ENCODE data around the gene PACSIN1. TPM values are rescaled to one million over a fixed set of nuclear protein-coding genes. Genes with fewer than 3 reads are reported as not detected.

Gene PACSIN1
- total RNA-seq, 1 experiment from 2014 or later: 7.0 TPM

- Histone ChIP-seq H3K56ac (ENCODE audit: insufficient read length, low read depth, low read length) (no peak overlapping the region), H3K9ac (ENCODE audit: extremely low read depth, insufficient read length, low read length) (no peak overlapping the region), H2BK120ac (ENCODE audit: low read depth, low read length, poor library complexity, severe bottlenecking) (no peak overlapping the region), H2BK15ac (ENCODE audit: low read depth, low read length) (no peak overlapping the region), H4K20me1 (ENCODE audit: control insufficient read depth, insufficient read depth, insufficient read length) (no peaks in the 10 kb centered on the region), H4K5ac (ENCODE audit: insufficient read length, low read depth, low read length) (no peak overlapping the region), H3K79me2 (ENCODE audit: insufficient read depth, low read length) (no peaks in the 10 kb centered on the region), H3K18ac (ENCODE audit: insufficient read length, low read depth, low read length) (no peak overlapping the region), H3K23ac (ENCODE audit: insufficient read length, low read depth, low read length) (no peak overlapping the region), H4K8ac (replicated peaks; ENCODE audit: insufficient read length, low read depth, low read length) (no peak overlapping the region), H3K4me1 (ENCODE audit: insufficient read depth, low read length) (no peaks in the 10 kb centered on the region), H2BK5ac (ENCODE audit: insufficient read length, low read length) (no peak overlapping the region), H3K4me2 (ENCODE audit: insufficient read depth, insufficient read length, low read length) (no peak overlapping the region), H3K23me2 (ENCODE audit: insufficient read length, low read depth, low read length, poor library complexity, severe bottlenecking) (no peaks in the 10 kb centered on the region), H3K14ac (ENCODE audit: insufficient read depth, low read length) (no peak overlapping the region), H3K9me3 (ENCODE audit: control insufficient read depth, low read depth, low read length) (no peaks in the 10 kb centered on the region), H3K27ac (ENCODE audit: insufficient read length, low read depth, low read length) (no peak overlapping the region), H2AFZ (ENCODE audit: low read length) (no peak overlapping the region), H3K79me1 (ENCODE audit: insufficient read depth, low read depth, low read length, poor library complexity, severe bottlenecking) (no peaks in the 10 kb centered on the region), H2BK12ac (ENCODE audit: insufficient read length, low read depth, low read length) (no peak overlapping the region), H2BK20ac (ENCODE audit: low read depth, low read length, poor library complexity, severe bottlenecking) (no peak overlapping the region), H4K91ac (ENCODE audit: insufficient read length, low read depth, low read length) (no peak overlapping the region), H3K4ac (ENCODE audit: low read depth, low read length) (no peak overlapping the region), H2AK5ac (ENCODE audit: insufficient read length, low read length) (no peak overlapping the region), H3T11ph (ENCODE audit: low read length) (no peak overlapping the region), H3K27me3 (ENCODE audit: insufficient read depth, low read length) (no peaks in the 10 kb centered on the region)
- TF ChIP-seq CTCF (conservative IDR thresholded peaks at IDR 0.05): no peak
- Mint-ChIP-seq H3K9me3 (no peaks in the 10 kb centered on the region), H3K27ac (no peak overlapping the region), H3K4me1 (peaks cover 8 to 41% of the 10 kb centered on the region in 2 experiments), H3K4me3 (no peak overlapping the region), H3K36me3 (ENCODE audit: insufficient read depth in 1 of 3, low read depth in 3 of 3) (peaks cover 0 to 3% (median 0%) of the 10 kb centered on the region in 3 experiments; a peak in 2 of 7 replicates), H3K27me3 (ENCODE audit: low read depth) (no peaks in the 10 kb centered on the region; the same call in 1 of the 2 replicates)
- no peak for DNase-seq
- no CpG with 5 or more reads among the region's 11 CpGs for WGBS (ENCODE audit: extremely low coverage, insufficient read length, low lambda C conversion rate)
Observed at GRCh38 chr6:34535646-34536045, 69.8 kb downstream of the PACSIN1 start.
